ENCODE measurements around the gene GPD1L.

GRCh38 chr3:32217339-32217738 is 110.9 kb downstream of the GPD1L start:
- TF ChIP-seq POLR2A (IDR thresholded peaks at IDR 0.05; ENCODE audit: low read depth, low read length) (no peak), TAF1 (IDR thresholded peaks at IDR 0.05; ENCODE audit: borderline replicate concordance, low read depth, low read length) (no peak), POLR2AphosphoS5 (IDR thresholded peaks at IDR 0.05; ENCODE audit: low read depth, low read length) (no peak)

All from GM12892 (cell line).